ENCODE results near the gene PROC.

Gene PROC

DNA sequence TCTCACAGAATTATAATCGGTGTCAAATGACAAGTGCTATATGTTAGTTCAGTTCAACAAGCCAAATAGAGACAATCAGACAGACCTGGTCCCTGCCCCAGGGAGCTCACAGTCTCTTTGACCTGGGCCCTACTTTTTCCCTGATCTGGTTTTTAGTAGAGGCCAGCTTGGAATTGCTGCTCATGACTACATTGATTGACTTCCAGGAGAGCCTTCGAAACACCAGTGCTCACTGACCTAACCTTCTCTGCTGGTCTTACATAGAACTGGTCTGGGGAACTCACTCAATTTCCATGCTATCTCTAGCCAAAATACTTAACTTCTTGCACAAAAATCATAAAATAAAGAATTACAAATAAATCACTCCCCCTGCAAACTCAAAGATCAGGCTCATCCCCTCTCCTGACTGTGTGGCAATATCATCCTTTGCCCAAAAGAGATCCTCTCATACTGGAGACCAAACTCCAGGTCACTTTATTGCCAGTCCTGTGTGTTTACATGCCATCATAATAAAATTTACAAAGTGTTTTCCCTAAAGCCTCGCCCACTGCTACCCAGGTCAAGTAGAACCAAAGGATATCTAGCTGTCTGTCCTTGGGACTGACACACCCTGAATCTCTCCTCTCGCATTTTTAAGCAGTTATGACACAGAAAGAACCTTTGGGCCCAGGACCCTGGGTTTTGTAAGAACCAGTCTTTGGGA, 53.2 kb downstream of the PROC start:
- DNase-seq, result no peak
- intact Hi-C loops (cut with DNase I), result loop anchor here (10.0 kb wide), 1 partner anchor 147 kb away; no protein-coding TSS in a partner anchor

DNA sequence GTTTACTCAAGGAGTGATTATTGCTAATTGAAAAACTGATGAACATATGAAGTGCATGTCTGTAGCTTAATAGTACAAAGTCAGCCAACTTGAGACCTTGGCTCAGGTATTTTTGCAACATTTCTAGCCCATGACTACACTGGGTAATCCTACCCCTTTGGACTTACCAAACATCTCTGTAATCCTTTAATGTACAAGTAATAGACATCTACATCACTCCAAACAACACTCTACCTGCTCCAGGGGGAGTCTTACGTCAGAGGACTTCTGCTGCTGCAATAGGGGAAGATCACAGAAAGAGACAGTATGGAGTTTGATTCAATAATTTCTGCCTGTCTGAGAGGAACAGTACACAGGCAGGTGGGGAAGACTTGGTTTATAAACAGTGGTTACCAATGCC, 54.0 kb downstream of the PROC start:
- DNase-seq, result no peak
- intact Hi-C loops (cut with DNase I), result loop anchor here (10.0 kb wide), 1 partner anchor 147 kb away; no protein-coding TSS in a partner anchor

DNA sequence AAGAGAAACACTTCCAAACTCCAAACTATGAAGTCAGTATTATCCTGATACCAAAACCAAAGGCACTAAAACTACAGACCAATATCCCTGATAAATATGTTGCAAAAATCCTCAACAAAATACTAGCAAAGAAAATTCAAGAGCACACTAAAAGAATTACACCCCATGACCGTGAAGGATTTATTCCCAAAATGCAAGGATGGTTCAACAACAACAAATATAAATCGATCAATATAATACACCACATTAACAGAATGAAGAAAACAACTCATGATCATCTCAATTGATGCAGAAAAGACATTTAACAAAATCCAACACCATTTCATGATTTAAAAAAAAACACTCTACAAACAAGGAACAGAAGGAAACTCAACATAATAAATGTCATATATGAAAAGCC, 57.6 kb downstream of the PROC start:
- intact Hi-C loops (cut with DNase I), result loop anchor here (10.0 kb wide), 1 partner anchor 151 kb away; no protein-coding TSS in a partner anchor

More for the DNA sequence above, 57.6 kb downstream of the PROC start:
- DNase-seq, result no peak

Data from head of caudate nucleus (tissue), 42 donors.